K562 (cell line): Measurements from ENCODE around the gene SPRYD3. TPM values are rescaled to one million over a fixed set of nuclear protein-coding genes. Genes with fewer than 3 reads are reported as not detected.

Experiments used
- CBFA2T3 ChIP-seq: fragments of 450-650 bp; IDR thresholded peaks from 2 replicates; pipeline ENCODE4 v1.6.1; 2017
- CBX1 ChIP-seq: sonication (generic); IDR thresholded peaks from 2 replicates; pipeline ENCODE4 v1.6.1; 2016; ENCODE audit warnings: antibody characterized with exemption, low read depth, mild to moderate bottlenecking
- DMBX1 ChIP-seq: fragments of 250-450 bp; sonication (Bioruptor Pico); IDR thresholded peaks from 2 replicates; pipeline ENCODE4 v1.8.0; 2022; ENCODE audit warnings: inconsistent platforms, mild to moderate bottlenecking, moderate library complexity, borderline replicate concordance
- NONO ChIP-seq, 2 experiments: fragments of 200-400 bp in 1 of 2; fragments of 450-650 bp in 1 of 2; formaldehyde crosslinking in 1 of 2; IDR thresholded peaks; 2 replicates each; pipeline ENCODE4 v1.6.1; 2017; ENCODE audit warnings: low read depth in 2 of 2, mild to moderate bottlenecking in 2 of 2, moderate library complexity in 2 of 2, low read length in 1 of 2
- PTTG1 ChIP-seq: fragments of 450-650 bp; IDR thresholded peaks from 2 replicates; pipeline ENCODE4 v1.6.1; 2016; ENCODE audit warnings: low read depth, mild to moderate bottlenecking, missing genetic modification characterization, missing compliant biosample characterization
- SMARCE1 ChIP-seq: fragments of 450-650 bp; IDR thresholded peaks from 2 replicates; pipeline ENCODE4 v1.7.1; 2016; ENCODE audit warnings: mild to moderate bottlenecking
- YBX1 ChIP-seq: fragments of 450-650 bp; IDR thresholded peaks from 2 replicates; pipeline ENCODE4 v1.7.1; 2016; ENCODE audit warnings: mild to moderate bottlenecking
- ZNF124 ChIP-seq: sonication (generic); formaldehyde crosslinking; IDR thresholded peaks from 2 replicates; pipeline ENCODE4 v1.8.1; 2022; ENCODE audit warnings: missing genetic modification reagents
- ZNF41 ChIP-seq: fragments of 250-450 bp; sonication (Bioruptor Pico); conservative IDR thresholded peaks from 2 replicates; pipeline ENCODE4 v1.4.0; 2020; ENCODE audit warnings: mild to moderate bottlenecking
- ZNF551 ChIP-seq: fragments of 250-450 bp; sonication (Bioruptor Pico); IDR thresholded peaks from 2 replicates; pipeline ENCODE4 v1.5.0; 2021; ENCODE audit warnings: mild to moderate bottlenecking, moderate library complexity
- ZNF668 ChIP-seq: fragments of 250-450 bp; sonication (Bioruptor Pico); IDR thresholded peaks from 2 replicates; pipeline ENCODE4 v1.8.0; 2022; ENCODE audit warnings: mild to moderate bottlenecking, inconsistent platforms
- polyA plus RNA-seq, 8 experiments: library from polyadenylated mRNA; depleted of rRNA in 4 of 8; stranded (reverse) in 5 of 8; unstranded in 3 of 8; fragments of >200 nt; fragmentation: Nextera tagmentation in 2 of 8; fragmentation: Illumina TruSeq in 1 of 8; extraction: Ambion mirVana in 2 of 8; extraction: Trizol in 1 of 8; gene quantifications; 2 replicates each; pipeline versions ENCODE4 v1.2.1 to v1.2.3, GENCODE V29; 2011 to 2014; ENCODE audit warnings: inconsistent platforms in 1 of 8, missing spikeins in 1 of 8
- total RNA-seq, 7 experiments: library from RNA; depleted of rRNA in 6 of 7; stranded (reverse); fragments of >200 nt in 6 of 7; fragmentation: Illumina TruSeq in 2 of 7; extraction: Trizol in 2 of 7; gene quantifications; 2 replicates each; pipeline versions ENCODE4 v1.2.1 to v1.2.3, GENCODE V29; 2011 to 2021; ENCODE audit warnings: low replicate concordance in 1 of 7
- TF ChIP-seq, protein P1 (sequence below): fragments of 450-650 bp; IDR thresholded peaks from 2 replicates; pipeline ENCODE4 v1.6.1; 2016; ENCODE audit warnings: low read depth
- TF ChIP-seq, protein P2 (sequence below): sonication (generic); formaldehyde crosslinking; IDR thresholded peaks from 2 replicates; pipeline ENCODE4 v1.8.0; 2022; ENCODE audit warnings: missing genetic modification reagents, mild to moderate bottlenecking, moderate library complexity, borderline replicate concordance
- TF ChIP-seq, protein P3 (sequence below), 3 experiments: IDR thresholded peaks in 2 of 3; conservative IDR thresholded peaks in 1 of 3; 2 replicates each; pipeline ENCODE4 v1.5.1; 2011 to 2012; ENCODE audit warnings: low read length in 3 of 3, mild to moderate bottlenecking in 3 of 3, control low read depth in 2 of 3, improper control_type of control experiment in 1 of 3, inconsistent platforms in 1 of 3, low read depth in 1 of 3, mixed read lengths in 1 of 3, moderate library complexity in 1 of 3; ENCODE audit not compliant: insufficient read depth in 2 of 3
- TF ChIP-seq, protein P4 (sequence below), 2 experiments: fragments of 450-650 bp in 1 of 2; sonication (generic) in 1 of 2; formaldehyde crosslinking in 1 of 2; IDR thresholded peaks in 1 of 2; conservative IDR thresholded peaks in 1 of 2; 2 replicates each; pipeline versions ENCODE4 v1.6.1 to v1.8.1; 2016 to 2023; ENCODE audit warnings: mild to moderate bottlenecking in 2 of 2, moderate library complexity in 2 of 2, inconsistent platforms in 1 of 2, missing genetic modification reagents in 1 of 2

The SPRYD3 gene
- total and polyA plus RNA-seq, 9 of the 15 experiments (the other 6 are each of a cell fraction or from before 2014, with no cell fraction given) = 1.5 to 13.6 (median 7.6) TPM

DNA sequence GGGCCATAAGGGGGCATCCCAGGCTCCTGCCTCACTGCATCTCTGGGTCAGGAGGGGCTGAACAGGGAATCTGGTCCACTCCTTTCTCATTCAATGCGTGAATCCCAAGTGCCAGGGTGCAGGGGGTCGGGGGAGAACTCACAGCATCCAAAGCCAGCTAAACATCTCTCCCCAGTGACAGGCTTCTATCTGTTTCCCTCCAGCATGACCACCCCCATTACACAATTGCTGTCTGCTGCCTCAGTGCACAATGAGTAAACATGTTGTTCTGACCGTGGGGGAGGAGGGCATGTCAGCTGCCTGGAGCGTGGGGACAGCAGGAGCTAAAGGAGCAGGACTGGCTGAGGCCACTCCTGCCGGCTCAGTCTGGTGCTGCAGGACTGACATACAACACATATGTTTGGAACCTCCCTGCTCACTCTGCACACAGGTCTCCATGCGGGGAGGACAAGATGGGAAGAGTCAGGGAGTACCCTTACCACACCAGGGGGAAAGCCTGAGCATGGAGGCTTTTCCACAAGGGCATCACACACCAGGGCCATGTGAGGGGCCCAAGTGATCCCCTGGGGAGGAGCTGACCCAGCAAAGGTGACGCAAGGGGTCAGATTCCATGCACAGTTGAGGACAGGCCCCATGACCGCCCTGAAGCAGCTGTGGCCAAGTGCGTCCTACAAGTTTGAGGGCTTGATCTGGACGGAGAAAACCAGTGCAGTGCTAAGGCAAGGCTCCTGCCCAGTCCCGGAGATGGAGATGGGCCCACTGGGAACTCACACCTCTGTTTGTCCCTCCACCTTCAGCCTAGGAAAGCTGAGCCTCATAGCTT lies 27.9 kb downstream of the SPRYD3 start (continued):
- TF ChIP-seq, protein P1, sequence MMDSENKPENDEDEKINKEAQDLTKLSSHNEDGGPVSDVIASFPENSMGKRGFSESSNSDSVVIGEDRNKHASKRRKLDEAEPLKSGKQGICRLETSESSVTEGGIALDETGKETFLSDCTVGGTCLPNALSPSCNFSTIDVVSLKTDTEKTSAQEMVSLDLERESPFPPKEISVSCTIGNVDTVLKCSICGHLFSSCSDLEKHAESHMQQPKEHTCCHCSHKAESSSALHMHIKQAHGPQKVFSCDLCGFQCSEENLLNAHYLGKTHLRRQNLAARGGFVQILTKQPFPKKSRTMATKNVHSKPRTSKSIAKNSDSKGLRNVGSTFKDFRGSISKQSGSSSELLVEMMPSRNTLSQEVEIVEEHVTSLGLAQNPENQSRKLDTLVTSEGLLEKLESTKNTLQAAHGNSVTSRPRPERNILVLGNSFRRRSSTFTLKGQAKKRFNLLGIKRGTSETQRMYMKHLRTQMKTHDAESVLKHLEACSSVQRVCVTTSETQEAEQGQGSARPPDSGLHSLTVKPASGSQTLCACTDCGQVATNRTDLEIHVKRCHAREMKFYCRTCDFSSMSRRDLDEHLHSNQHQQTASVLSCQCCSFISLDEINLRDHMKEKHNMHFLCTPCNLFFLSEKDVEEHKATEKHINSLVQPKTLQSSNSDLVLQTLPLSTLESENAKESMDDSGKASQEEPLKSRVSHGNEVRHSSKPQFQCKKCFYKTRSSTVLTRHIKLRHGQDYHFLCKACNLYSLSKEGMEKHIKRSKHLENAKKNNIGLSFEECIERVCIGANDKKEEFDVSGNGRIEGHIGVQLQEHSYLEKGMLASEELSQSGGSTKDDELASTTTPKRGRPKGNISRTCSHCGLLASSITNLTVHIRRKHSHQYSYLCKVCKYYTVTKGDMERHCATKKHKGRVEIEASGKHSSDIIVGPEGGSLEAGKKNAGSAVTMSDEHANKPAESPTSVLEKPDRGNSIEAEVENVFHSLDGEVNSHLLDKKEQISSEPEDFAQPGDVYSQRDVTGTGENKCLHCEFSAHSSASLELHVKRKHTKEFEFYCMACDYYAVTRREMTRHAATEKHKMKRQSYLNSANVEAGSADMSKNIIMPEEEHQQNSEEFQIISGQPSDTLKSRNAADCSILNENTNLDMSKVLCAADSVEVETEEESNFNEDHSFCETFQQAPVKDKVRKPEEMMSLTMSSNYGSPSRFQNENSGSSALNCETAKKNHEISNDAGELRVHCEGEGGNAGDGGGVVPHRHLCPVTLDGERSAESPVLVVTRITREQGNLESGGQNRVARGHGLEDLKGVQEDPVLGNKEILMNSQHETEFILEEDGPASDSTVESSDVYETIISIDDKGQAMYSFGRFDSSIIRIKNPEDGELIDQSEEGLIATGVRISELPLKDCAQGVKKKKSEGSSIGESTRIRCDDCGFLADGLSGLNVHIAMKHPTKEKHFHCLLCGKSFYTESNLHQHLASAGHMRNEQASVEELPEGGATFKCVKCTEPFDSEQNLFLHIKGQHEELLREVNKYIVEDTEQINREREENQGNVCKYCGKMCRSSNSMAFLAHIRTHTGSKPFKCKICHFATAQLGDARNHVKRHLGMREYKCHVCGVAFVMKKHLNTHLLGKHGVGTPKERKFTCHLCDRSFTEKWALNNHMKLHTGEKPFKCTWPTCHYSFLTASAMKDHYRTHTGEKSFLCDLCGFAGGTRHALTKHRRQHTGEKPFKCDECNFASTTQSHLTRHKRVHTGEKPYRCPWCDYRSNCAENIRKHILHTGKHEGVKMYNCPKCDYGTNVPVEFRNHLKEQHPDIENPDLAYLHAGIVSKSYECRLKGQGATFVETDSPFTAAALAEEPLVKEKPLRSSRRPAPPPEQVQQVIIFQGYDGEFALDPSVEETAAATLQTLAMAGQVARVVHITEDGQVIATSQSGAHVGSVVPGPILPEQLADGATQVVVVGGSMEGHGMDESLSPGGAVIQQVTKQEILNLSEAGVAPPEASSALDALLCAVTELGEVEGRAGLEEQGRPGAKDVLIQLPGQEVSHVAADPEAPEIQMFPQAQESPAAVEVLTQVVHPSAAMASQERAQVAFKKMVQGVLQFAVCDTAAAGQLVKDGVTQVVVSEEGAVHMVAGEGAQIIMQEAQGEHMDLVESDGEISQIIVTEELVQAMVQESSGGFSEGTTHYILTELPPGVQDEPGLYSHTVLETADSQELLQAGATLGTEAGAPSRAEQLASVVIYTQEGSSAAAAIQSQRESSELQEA = no peak
- TF ChIP-seq PTTG1 (tag) = no peak
- TF ChIP-seq, protein P2, sequence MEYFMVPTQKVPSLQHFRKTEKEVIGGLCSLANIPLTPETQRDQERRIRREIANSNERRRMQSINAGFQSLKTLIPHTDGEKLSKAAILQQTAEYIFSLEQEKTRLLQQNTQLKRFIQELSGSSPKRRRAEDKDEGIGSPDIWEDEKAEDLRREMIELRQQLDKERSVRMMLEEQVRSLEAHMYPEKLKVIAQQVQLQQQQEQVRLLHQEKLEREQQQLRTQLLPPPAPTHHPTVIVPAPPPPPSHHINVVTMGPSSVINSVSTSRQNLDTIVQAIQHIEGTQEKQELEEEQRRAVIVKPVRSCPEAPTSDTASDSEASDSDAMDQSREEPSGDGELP (CRISPR knock-in tag) = peak; percentile 80
- peak; percentile 40; the same call in 1 of the 2 replicates for TF ChIP-seq CBFA2T3
- no peak for TF ChIP-seq DMBX1 (CRISPR knock-in tag)
- no peak for TF ChIP-seq NONO (IDR thresholded peaks at IDR 0.05; ENCODE audit: low read depth in 2 of 2, low read length in 1 of 2)
- TF ChIP-seq, protein P3, sequence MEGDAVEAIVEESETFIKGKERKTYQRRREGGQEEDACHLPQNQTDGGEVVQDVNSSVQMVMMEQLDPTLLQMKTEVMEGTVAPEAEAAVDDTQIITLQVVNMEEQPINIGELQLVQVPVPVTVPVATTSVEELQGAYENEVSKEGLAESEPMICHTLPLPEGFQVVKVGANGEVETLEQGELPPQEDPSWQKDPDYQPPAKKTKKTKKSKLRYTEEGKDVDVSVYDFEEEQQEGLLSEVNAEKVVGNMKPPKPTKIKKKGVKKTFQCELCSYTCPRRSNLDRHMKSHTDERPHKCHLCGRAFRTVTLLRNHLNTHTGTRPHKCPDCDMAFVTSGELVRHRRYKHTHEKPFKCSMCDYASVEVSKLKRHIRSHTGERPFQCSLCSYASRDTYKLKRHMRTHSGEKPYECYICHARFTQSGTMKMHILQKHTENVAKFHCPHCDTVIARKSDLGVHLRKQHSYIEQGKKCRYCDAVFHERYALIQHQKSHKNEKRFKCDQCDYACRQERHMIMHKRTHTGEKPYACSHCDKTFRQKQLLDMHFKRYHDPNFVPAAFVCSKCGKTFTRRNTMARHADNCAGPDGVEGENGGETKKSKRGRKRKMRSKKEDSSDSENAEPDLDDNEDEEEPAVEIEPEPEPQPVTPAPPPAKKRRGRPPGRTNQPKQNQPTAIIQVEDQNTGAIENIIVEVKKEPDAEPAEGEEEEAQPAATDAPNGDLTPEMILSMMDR (IDR thresholded peaks at IDR 0.05 in 2 of 3, conservative IDR thresholded peaks at IDR 0.05 in 1 of 3; ENCODE audit: insufficient read depth in 2 of 3, low read depth in 1 of 3, low read length in 3 of 3) = peak in 1 of 3 experiments; percentile 20; a peak in 1 of 6 replicates
- no peak for TF ChIP-seq ZNF124
- no peak for TF ChIP-seq SMARCE1
- TF ChIP-seq, protein P4, sequence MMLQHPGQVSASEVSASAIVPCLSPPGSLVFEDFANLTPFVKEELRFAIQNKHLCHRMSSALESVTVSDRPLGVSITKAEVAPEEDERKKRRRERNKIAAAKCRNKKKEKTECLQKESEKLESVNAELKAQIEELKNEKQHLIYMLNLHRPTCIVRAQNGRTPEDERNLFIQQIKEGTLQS (IDR thresholded peaks at IDR 0.05) = peak; percentile 57
- TF ChIP-seq, protein P4 (CRISPR knock-in tag; conservative IDR thresholded peaks at IDR 0.05) = no peak
- TF ChIP-seq ZNF41 (CRISPR knock-in tag) = no peak
- TF ChIP-seq ZNF668 (CRISPR knock-in tag) = no peak
- TF ChIP-seq YBX1 = no peak
- TF ChIP-seq ZNF551 = no peak
- no peak for TF ChIP-seq CBX1
